Ureter (tissue), 1 donor: Measurements from ENCODE around the gene ARL14. TPM values are rescaled to one million over a fixed set of nuclear protein-coding genes. Genes with fewer than 3 reads are reported as not detected.

ENCODE experiments used
- DNase-seq: peaks from one replicate; pipeline ENCODE4 v3.0.0-alpha.2; 2020; ENCODE audit warnings: low spot score
- total RNA-seq: library from RNA; stranded (reverse); gene quantifications from one replicate; pipeline ENCODE4 v1.2.4, GENCODE V29; 2023
- donor health status: DM: yes; HTN: yes; CAD: no.

Gene ARL14
- total RNA-seq = 2.9 TPM

DNA sequence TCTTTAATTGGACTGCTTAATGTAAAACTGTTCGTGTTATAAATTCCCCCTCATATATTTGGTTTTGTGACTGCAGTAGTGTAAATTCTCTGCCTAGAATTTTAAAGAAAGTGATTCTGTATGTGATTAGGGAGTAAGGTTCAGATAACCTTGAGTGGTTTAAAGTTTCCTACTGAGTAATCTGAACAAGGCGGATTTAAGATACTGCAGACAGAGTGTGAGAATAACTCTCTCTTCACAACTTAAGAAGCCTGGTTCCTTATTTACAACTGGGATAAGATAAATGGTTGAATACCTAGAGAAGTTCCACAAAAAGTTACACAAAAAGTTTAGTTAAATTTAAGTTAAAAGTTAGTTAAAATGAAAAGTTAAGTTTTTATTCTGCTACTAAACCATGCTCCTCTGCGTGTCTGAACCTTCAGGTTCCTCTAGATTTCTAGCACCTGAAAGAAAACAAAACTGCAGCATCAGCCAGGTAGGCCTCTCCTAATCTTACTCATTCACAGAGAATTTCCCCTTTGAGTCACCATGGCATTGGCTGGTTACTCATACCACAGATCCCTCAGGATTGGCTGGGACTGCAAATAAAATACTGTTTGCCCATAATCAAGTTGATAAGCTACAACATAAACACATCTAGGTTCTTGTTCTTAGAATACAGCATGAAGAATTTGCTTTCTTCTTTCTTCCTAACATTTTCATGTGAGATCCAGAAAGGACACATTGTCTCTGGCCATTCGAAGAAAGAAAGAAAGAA lies at the start of gene ARL14:
ARL14 (plus strand) TSS at position 614 of the 757 bp plus-strand sequence. CDS start 187 bp downstream, outside the sequence.
- peak; percentile 61 for DNase-seq

GRCh38 chr3:160629491-160629890 lies 47.5 kb upstream of the ARL14 start:
- no peak for DNase-seq

- DNase-seq = no peak
Measured at GRCh38 chr3:160633361-160634083, 43.4 kb upstream of the ARL14 start.

- DNase-seq = no peak
Measured at GRCh38 chr3:160635213-160635612, 41.7 kb upstream of the ARL14 start.

DNA sequence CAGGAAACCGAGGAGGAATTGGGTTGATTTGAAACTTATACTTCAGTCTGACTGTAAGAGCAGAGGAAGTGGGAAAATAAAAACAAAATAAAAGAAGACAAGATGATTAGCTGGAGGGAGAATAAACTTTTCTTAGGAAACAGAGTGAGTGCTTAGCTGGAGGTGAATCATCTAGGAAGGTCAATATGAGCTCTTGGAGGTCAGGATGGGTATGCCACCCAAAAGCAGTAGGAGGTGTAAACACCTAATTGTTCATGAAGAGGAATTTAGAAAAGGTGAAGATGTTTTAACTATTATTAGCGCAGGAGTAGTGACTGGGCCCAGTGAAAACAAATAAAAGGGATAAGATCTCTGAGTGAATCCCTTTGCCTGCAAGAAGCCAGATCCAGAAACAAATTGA lies 39.9 kb upstream of the ARL14 start:
- DNase-seq = no peak

- no peak for DNase-seq
Measured at GRCh38 chr3:160638184-160638583, 38.8 kb upstream of the ARL14 start.

DNA sequence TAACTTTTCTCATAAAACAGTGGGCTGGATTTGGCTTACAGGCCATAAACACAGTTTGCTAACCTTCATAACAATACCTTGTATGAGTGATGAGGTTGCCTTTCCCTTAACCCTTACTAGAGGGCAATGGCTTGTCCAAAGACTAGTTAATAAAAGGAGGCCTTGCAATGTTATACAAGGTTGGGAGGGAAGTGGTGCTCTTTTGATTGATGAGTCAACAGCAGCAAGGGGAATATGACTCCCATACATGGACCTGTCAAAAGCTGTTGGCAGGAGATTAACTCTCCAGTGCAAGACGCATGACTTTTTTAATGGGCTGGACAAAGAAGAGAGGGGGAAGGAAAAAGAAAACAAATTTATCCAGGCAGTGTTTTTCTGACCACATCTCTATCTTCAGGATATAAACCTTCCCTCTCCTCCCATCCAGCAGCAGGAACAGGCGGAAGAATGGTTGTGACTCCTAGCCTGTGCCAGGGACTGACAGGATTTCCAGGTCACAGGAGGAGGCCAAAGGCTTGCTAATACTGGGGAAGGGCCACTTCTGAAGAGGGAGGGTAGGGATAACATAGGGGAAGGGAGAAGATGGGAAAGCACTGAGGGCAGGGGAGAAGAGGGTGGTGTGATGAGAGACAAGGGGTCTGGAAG lies 35.2 kb upstream of the ARL14 start:
- no peak for DNase-seq

- no peak for DNase-seq
Measured at GRCh38 chr3:160643994-160644393, 33.0 kb upstream of the ARL14 start.

DNA sequence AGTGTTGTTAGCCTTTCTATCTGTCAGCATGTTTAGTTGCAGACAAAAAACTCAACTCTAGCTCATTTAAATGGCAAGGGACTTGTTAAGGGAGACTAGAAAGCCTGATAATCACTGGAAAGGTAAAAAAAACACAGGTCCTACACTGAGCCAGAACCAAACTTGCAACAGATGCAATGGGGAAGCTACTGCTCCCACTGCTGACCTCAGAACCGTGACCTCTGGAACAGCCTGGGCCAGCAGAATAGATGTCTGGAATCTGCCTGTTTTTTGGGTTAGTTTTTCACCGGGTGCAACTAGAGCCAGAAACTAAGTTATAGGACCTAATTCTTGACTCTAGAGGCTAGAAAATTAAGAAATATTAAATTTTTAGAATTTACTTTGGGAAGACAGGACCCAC lies 32.5 kb upstream of the ARL14 start:
- no peak for DNase-seq

- DNase-seq = no peak
Measured at GRCh38 chr3:160648701-160649100, 28.3 kb upstream of the ARL14 start.

GRCh38 chr3:160649596-160649995 lies 27.4 kb upstream of the ARL14 start:
- no peak for DNase-seq

DNA sequence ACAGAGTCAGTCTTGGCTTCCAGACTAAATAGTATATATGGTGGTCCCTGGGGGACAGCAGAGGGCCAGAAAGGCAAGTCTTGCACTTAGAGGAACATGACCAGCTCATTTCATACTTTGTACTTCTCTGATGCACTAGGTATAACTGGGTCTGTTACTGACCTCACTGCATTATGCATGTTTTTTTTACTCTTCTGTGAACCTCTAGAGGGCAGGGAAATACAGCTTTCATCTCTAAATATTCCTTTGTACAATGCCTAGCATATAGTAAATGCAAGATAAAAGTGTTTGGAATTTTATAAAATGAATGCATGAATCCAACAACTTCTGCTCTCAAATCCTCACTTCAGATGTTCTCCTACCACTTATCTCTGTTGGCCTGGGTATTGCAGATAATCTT lies 23.4 kb upstream of the ARL14 start:
- DNase-seq = no peak

DNA sequence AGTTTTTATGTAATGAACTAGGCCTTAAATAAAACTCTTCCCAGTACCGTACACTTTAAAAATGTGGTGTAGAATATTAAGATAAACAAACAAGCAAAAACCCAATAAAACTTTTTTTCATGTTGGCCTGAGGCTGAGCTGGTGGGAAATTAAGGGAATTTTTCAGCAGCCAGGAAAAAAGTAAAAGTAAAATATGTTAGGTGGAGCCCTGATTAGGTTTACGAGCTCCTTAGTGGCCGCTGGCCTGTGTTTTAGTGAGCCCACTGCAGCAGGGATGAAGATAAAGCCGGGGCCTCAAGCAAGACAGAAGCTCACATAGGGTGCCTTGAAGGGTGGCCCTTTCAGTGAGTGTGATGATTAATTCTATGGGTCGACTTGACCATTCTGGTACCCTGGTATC lies 16.1 kb upstream of the ARL14 start:
- no peak for DNase-seq

DNA sequence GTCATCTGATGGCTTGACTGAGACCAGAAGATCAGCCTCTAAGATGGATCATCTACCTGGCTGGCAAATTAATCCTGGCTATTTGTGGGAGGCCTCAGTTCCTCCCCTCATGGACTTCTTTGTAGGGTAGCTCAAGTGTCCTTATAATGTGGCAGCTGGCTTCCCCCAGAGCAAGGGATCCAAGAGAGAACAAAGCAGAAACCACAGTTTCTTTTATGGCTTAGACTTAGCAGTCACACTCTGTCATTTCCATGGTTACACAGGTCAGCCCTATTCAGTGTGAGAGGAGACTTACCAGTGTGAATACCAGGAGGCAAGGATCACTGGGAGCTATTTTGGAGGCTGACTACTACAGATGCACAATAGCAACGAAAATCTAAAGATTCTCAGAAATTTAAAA lies 15.3 kb upstream of the ARL14 start:
- no peak for DNase-seq

DNA sequence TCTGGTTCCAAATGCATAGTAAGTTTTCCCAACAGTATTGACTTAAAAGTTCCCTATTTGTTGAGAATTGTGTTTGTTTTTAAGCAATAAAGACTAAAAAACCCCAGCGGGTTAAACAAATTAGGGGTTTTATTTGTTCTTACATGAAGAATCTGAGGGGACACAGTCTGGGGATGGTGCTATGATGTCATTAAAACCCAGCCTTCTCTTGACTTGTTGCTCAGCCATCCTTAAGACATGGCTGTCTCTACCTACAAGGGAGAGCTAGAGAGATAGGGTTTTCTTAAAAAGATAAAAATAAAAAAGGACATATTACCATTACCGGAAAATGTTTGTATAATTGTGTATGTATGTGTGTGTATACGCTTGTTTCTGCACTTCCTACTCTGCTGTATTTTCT lies 11.7 kb upstream of the ARL14 start:
- no peak for DNase-seq

DNA sequence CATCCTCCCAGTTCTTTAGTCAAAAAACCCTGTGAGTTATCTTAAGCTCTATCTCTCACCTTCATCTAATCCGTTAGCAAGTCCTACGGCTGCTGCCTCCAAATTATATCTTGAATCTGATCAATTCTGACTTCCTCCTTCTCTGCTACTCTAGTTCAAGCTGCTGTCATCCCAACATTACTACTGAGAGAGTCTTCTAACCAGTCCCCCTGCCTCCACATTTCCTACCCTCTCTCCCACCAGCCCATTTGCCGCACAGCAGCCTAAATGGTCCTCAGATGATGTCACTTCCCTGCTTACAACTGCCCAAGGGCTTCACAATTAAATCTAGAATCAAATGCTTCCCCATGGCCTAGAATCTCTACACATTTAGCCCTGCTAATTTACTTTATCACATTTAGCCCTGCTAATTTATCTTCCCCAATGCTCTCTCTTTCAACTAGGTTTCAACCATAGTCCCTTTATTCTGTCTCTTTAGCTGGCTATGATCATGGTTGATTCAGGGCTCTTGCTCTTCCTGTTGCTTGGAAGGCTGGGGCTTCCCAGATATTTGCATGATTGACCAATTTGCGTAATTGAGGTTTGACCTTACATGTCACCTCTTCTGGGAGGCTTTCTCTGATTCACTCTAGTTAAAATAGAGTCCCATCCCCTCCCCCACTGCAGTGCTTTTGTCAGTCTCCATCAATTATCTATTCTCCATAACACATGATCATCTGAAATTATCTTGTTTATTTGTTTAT lies 11.0 kb upstream of the ARL14 start:
- DNase-seq = no peak

- DNase-seq = no peak
Measured at GRCh38 chr3:160667452-160667851, 9.5 kb upstream of the ARL14 start.

DNA sequence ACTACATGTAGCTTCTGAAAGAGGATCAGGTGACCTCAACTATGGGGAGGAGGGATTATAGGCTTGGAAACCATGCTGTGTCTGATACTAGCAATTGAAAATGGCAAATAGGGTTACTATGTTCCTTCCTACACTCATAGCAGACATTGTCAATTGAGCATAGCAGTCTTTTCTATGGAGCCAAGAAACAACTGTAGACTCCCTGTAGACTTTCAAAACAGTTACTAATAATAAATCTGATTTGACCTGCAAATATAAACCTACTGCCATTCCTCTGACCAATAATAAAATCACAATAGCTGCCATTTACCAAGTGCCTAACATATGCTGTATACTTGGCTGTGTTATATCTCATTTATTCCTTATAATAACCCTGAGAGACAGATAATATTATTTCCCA lies 8.5 kb upstream of the ARL14 start:
- DNase-seq = no peak

- DNase-seq = no peak
Measured at GRCh38 chr3:160671231-160671630, 5.7 kb upstream of the ARL14 start.

DNA sequence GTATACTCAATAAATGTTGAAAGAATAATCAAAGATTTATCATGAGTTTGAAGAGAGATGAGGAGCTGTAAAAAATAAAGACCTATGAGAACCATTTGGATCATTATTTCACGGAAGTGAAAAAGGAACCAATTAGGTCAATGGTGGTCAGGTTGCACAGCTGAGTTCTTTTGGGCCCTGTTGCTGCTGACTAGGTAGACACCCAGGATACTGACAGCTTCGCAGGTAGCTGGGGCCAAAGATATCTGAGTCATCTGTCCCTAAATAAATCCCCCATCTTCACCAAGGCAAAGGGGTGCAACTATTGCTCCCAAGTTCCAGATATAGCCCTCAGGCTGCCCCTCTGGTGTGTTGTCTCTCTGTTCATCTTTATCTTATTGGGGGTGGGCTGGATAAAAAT lies 5.0 kb upstream of the ARL14 start:
- DNase-seq = no peak

DNA sequence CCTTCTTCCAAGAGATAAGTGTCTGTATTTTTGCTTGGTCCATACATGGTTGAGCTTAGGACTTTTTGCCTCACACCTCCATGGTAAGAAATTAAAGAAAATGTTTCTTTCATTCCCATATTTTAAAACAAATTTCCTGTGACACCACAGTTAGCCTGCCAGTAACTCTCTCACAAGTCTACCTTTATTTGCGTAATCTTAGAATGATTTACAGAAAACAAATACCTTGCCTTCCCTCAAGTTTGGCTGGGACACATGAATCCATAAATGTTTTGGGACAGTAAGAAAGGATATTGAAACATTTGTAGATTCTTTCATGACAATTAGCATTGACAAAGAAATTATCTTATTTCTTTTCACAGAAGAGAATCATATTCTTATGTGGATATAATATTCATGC lies 3.8 kb upstream of the ARL14 start:
- no peak for DNase-seq

DNA sequence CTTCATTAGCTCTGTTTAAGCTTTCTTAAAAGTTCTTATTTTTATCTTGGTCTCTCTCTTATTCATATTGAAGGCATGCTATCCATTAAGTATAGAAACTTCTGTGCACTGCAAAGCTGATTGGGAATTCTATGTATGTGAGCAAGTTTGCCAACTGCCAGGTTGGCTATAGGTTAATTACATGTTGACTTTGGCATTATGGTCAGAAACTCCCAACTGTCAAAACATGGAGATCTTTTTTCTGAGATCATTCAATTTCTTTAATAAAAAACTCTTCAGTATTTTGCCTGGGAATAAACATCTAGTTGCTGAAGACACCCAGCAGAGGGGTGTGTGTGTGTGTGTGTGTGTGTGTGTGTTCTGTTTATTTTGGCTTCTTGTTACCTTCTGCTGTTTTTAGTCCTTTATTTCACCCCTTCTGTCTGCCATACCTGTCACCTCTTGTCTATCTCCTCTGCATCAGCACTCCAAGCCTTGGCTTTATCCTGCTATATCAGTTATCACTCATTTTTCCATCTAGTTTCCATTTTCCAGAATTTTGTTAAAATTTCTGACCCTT lies 1.3 kb upstream of the ARL14 start:
- DNase-seq = no peak
